Mesenchymal stem cell (in vitro differentiated cells and primary cell): ENCODE measurements around the gene RSAD1.

Experiments
- DNase-seq: peaks from one replicate; pipeline ENCODE4 v3.0.0-alpha.2; 2013
- H2AFZ ChIP-seq: one replicate; pipeline ENCODE4 v1.6.1; 2013; ENCODE audit warnings: low read depth, mild to moderate bottlenecking, control low read depth, inconsistent platforms, low read length, moderate library complexity
- H2AK5ac ChIP-seq: 2 replicates; pipeline ENCODE4 v1.6.1; 2013; ENCODE audit warnings: low read length, moderate library complexity, mild to moderate bottlenecking, inconsistent platforms; ENCODE audit not compliant: severe bottlenecking
- H2BK120ac ChIP-seq: one replicate; pipeline ENCODE4 v1.6.1; 2013; ENCODE audit warnings: low read depth, mild to moderate bottlenecking, inconsistent platforms, low read length, moderate library complexity
- H2BK12ac ChIP-seq, 2 experiments: one replicate each; pipeline ENCODE4 v1.6.1; 2013; ENCODE audit warnings: inconsistent platforms in 2 of 2, low read length in 2 of 2, mild to moderate bottlenecking in 2 of 2, moderate library complexity in 2 of 2, control low read depth in 1 of 2
- H2BK15ac ChIP-seq: one replicate; pipeline ENCODE4 v1.6.1; 2013; ENCODE audit warnings: mild to moderate bottlenecking, low read depth, inconsistent platforms; ENCODE audit not compliant: poor library complexity, severe bottlenecking
- H2BK5ac ChIP-seq: 2 replicates; pipeline ENCODE4 v1.6.1; 2013; ENCODE audit warnings: low read depth, mild to moderate bottlenecking, low read length, control low read depth, inconsistent platforms; ENCODE audit not compliant: poor library complexity, severe bottlenecking
- H3K14ac ChIP-seq, 2 experiments: one replicate each; pipeline ENCODE4 v1.6.1; 2013; ENCODE audit warnings: inconsistent platforms in 2 of 2, low read length in 2 of 2, control low read depth in 1 of 2, mild to moderate bottlenecking in 1 of 2, moderate library complexity in 1 of 2
- H3K18ac ChIP-seq, 2 experiments: one replicate each; pipeline ENCODE4 v1.6.1; 2013; ENCODE audit warnings: inconsistent platforms in 2 of 2, low read length in 2 of 2, control low read depth in 1 of 2, low read depth in 1 of 2, mild to moderate bottlenecking in 1 of 2
- H3K23ac ChIP-seq, 2 experiments: one replicate each; pipeline ENCODE4 v1.6.1; 2013; ENCODE audit warnings: inconsistent platforms in 2 of 2, low read length in 2 of 2, mild to moderate bottlenecking in 2 of 2, moderate library complexity in 2 of 2, control low read depth in 1 of 2
- H3K27ac ChIP-seq: 2 replicates; pipeline ENCODE4 v1.5.1; 2013; ENCODE audit warnings: mild to moderate bottlenecking, moderate library complexity, low read length, control low read depth, inconsistent platforms; ENCODE audit not compliant: poor library complexity, severe bottlenecking
- H3K27me3 ChIP-seq, 2 experiments: 2 replicates each; pipeline versions ENCODE4 v1.6.1 to v1.7.0; 2013; ENCODE audit warnings: low read length in 2 of 2, mild to moderate bottlenecking in 2 of 2, moderate library complexity in 2 of 2, control low read depth in 1 of 2, inconsistent platforms in 1 of 2; ENCODE audit not compliant: control insufficient read depth in 1 of 2, insufficient read depth in 1 of 2
- H3K36me3 ChIP-seq, 2 experiments: 2 replicates each; pipeline versions ENCODE4 v1.6.1 to v1.7.0; 2013; ENCODE audit warnings: low read length in 2 of 2, control low read depth in 1 of 2, inconsistent platforms in 1 of 2, low read depth in 1 of 2, mild to moderate bottlenecking in 1 of 2; ENCODE audit not compliant: insufficient read depth in 2 of 2, control insufficient read depth in 1 of 2
- H3K4ac ChIP-seq, 2 experiments: one replicate each; pipeline ENCODE4 v1.6.1; 2013; ENCODE audit warnings: inconsistent platforms in 2 of 2, low read length in 2 of 2, mild to moderate bottlenecking in 2 of 2, moderate library complexity in 2 of 2, control low read depth in 1 of 2, low read depth in 1 of 2
- H3K4me1 ChIP-seq: 2 replicates; pipeline ENCODE4 v1.6.1; 2013; ENCODE audit warnings: low read depth, low read length, control low read depth; ENCODE audit not compliant: control insufficient read depth, insufficient read depth
- H3K4me2 ChIP-seq: 2 replicates; pipeline ENCODE4 v1.6.1; 2013; ENCODE audit warnings: low read length, mild to moderate bottlenecking, inconsistent platforms; ENCODE audit not compliant: poor library complexity, severe bottlenecking
- H3K4me3 ChIP-seq, 2 experiments: 2 replicates each; pipeline versions ENCODE4 v1.5.1 to v1.7.0; 2013; ENCODE audit warnings: low read length in 2 of 2, mild to moderate bottlenecking in 2 of 2, control low read depth in 1 of 2, low read depth in 1 of 2; ENCODE audit not compliant: insufficient read depth in 1 of 2
- H3K79me1 ChIP-seq: replicated peaks from 2 replicates; pipeline ENCODE4 v1.6.1; 2013; ENCODE audit warnings: mild to moderate bottlenecking, control low read depth, low read length, inconsistent platforms; ENCODE audit not compliant: poor library complexity, severe bottlenecking
- H3K9ac ChIP-seq: 2 replicates; pipeline ENCODE4 v1.7.0; 2013; ENCODE audit warnings: mild to moderate bottlenecking, low read length, moderate library complexity
- H3K9me3 ChIP-seq: 2 replicates; pipeline ENCODE4 v1.7.0; 2013; ENCODE audit warnings: mild to moderate bottlenecking, low read length; ENCODE audit not compliant: control insufficient read depth
- H4K8ac ChIP-seq: one replicate; pipeline ENCODE4 v1.6.1; 2013; ENCODE audit warnings: inconsistent platforms, mild to moderate bottlenecking, low read length, moderate library complexity
- H4K91ac ChIP-seq: one replicate; pipeline ENCODE4 v1.6.1; 2013; ENCODE audit warnings: mild to moderate bottlenecking, low read length, inconsistent platforms
- WGBS: methylation state at CpG from one replicate; pipeline ENCODE4 v1.1.7; 2013; ENCODE audit warnings: mixed read lengths; 5-methylcytosine and 5-hydroxymethylcytosine counted together

Gene RSAD1

DNA sequence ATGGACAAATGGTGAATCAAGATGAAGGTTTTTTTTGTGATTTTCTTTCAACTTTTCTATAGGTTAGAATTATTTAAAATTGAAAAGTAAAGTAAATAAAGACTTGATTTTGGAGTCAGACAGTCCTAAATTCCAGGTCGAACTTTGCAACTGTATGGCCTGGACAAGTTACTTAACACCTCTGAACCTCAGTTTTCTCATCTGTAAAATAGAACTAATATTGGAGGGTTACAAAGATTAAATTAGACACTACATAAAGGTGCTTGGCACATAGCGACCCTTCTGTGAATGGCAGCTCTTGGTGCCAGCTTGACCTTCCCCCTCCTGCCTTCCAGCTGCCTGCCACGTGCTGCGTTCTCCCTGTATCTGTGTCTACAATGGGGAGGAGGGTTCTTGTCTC, 3.0 kb downstream of the RSAD1 start:
- Histone ChIP-seq H2BK12ac (peak overlapping the region in 1 of 2 experiments; percentile 46), H3K79me1 (peaks cover 25% of the 10 kb centered on the region), H3K9ac (no peak overlapping the region), H3K4me3 (no peak overlapping the region), H2AFZ (no peak overlapping the region), H3K4me1 (peaks cover 12% of the 10 kb centered on the region), H2BK120ac (no peak overlapping the region), H3K9me3 (no peaks in the 10 kb centered on the region), H2BK15ac (no peak overlapping the region), H4K8ac (no peak overlapping the region), H3K4me2 (no peak overlapping the region), H4K91ac (peak overlapping the region; percentile 49), H3K4ac (no peak overlapping the region), H3K27ac (no peak overlapping the region), H2BK5ac (no peak overlapping the region), H3K14ac (no peak overlapping the region), H3K18ac (no peak overlapping the region), H3K36me3 (peaks cover 38 to 42% of the 10 kb centered on the region in 2 experiments), H3K27me3 (peaks cover 0 to 1% of the 10 kb centered on the region in 2 experiments), H3K23ac (no peak overlapping the region), H2AK5ac (peak overlapping the region; percentile 47)
- WGBS = 83% methylated on average over 3 of the region's 4 CpGs
- DNase-seq = no peak

- peak overlapping the region; percentile 19 for H4K8ac ChIP-seq
- no peak overlapping the region for H2BK15ac ChIP-seq
- no peak overlapping the region for H3K14ac ChIP-seq
- H3K23ac ChIP-seq = no peak overlapping the region
- H3K27ac ChIP-seq = no peak overlapping the region
- H3K27me3 ChIP-seq = no peaks in the 10 kb centered on the region
- H3K9ac ChIP-seq = peak overlapping the region; percentile 62
- H3K18ac ChIP-seq = peak overlapping the region in 1 of 2 experiments; percentile 26
- no peak for DNase-seq
- peaks cover 25% of the 10 kb centered on the region for H3K79me1 ChIP-seq
- peaks cover 12% of the 10 kb centered on the region for H3K4me1 ChIP-seq
- H3K4ac ChIP-seq = no peak overlapping the region
- no peak overlapping the region for H2AFZ ChIP-seq
- no peak overlapping the region for H3K4me2 ChIP-seq
- H2BK5ac ChIP-seq = no peak overlapping the region
- peak overlapping the region; percentile 47 for H2AK5ac ChIP-seq
- peaks cover 38 to 43% of the 10 kb centered on the region in 2 experiments for H3K36me3 ChIP-seq
- peak overlapping the region in 1 of 2 experiments; percentile 93 for H2BK12ac ChIP-seq
- no peak overlapping the region for H3K4me3 ChIP-seq
- H4K91ac ChIP-seq = peak overlapping the region; percentile 49
- WGBS = 90% methylated on average over 23 of the region's 23 CpGs
- no peak overlapping the region for H2BK120ac ChIP-seq
- no peaks in the 10 kb centered on the region for H3K9me3 ChIP-seq
These were observed 3.5 kb downstream of the RSAD1 start for GRCh38 chr17:50482110-50482509.

DNA sequence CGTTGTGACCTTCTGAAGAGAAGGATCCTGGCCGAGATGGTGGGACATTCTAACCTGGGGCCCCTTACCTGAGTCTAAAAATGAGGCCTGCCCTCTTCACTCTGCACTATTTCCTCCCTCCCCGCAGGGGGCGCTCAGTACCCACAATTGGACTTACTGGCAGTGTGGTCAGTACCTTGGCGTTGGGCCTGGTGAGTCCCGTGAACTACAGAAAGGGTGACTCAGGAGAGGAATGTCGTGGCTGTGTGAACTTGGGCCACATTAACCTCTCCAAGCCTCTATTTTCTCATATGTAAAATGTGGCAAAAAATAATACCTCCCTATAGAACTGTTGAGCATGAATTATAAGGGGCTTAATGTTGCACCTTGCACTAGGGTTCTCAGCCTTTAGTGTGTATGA, 3.9 kb downstream of the RSAD1 start:
- Histone ChIP-seq H3K4me2 (no peak overlapping the region), H3K4ac (no peak overlapping the region), H4K8ac (no peak overlapping the region), H3K9me3 (no peaks in the 10 kb centered on the region), H2BK120ac (no peak overlapping the region), H3K14ac (no peak overlapping the region), H3K9ac (peak overlapping the region; percentile 86), H2BK5ac (no peak overlapping the region), H3K36me3 (peaks cover 42 to 47% of the 10 kb centered on the region in 2 experiments), H2BK12ac (peak overlapping the region in 1 of 2 experiments; percentile 93), H2AFZ (no peak overlapping the region), H3K27me3 (no peaks in the 10 kb centered on the region), H3K4me3 (peak overlapping the region in 1 of 2 experiments; percentile 19), H3K79me1 (peaks cover 25% of the 10 kb centered on the region), H3K4me1 (peaks cover 12% of the 10 kb centered on the region), H4K91ac (no peak overlapping the region), H3K27ac (peak overlapping the region; percentile 40), H2AK5ac (no peak overlapping the region), H2BK15ac (no peak overlapping the region), H3K23ac (no peak overlapping the region), H3K18ac (peak overlapping the region in 1 of 2 experiments; percentile 24)
- 4% methylated on average over 4 of the region's 7 CpGs for WGBS
- peak; percentile 96 for DNase-seq

DNA sequence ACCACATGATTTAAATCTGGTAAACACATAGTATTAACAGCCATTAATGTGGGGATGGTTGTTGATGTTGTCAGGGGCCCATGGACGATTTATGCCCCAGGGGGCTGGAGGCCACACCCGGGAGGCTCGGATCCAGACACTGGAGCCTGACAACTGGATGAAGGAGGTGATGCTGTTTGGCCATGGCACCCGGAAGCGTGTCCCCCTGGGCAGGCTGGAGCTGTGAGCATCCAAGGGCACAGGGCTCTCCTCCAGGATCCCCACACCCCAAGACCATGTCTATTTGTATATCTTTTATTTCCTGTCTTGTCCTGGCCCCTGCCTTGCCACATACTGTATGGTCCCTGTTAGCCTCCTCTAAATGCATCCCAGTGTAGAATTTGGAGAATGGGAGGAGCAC, 4.6 kb downstream of the RSAD1 start:
- H3K23ac ChIP-seq = no peak overlapping the region
- H2AFZ ChIP-seq = no peak overlapping the region
- H3K27ac ChIP-seq = no peak overlapping the region

More for the DNA sequence above, 4.6 kb downstream of the RSAD1 start:
- Histone ChIP-seq H2BK5ac (no peak overlapping the region), H3K79me1 (peaks cover 25% of the 10 kb centered on the region), H2BK12ac (no peak overlapping the region), H3K4ac (peak overlapping the region in 1 of 2 experiments; percentile 6), H3K9me3 (no peaks in the 10 kb centered on the region), H4K91ac (no peak overlapping the region), H3K4me3 (no peak overlapping the region), H2BK15ac (peak overlapping the region; percentile 73), H2BK120ac (peak overlapping the region; percentile 24), H3K14ac (no peak overlapping the region), H3K18ac (no peak overlapping the region), H3K27me3 (no peaks in the 10 kb centered on the region), H4K8ac (peak overlapping the region; percentile 7), H3K36me3 (peaks cover 46 to 48% of the 10 kb centered on the region in 2 experiments), H3K4me2 (no peak overlapping the region), H3K9ac (peak overlapping the region; percentile 86), H2AK5ac (no peak overlapping the region), H3K4me1 (peaks cover 11% of the 10 kb centered on the region)
- DNase-seq = no peak
- WGBS = 92% methylated on average over 5 of the region's 5 CpGs
